H9 (cell line): ENCODE results near the gene FBXL19. TPM values are rescaled to one million over a fixed set of nuclear protein-coding genes. Genes with fewer than 3 reads are reported as not detected.

Experiments
- DNase-seq: peaks from one replicate; pipeline ENCODE4 v3.0.0-alpha.2; 2017
- H2AFZ ChIP-seq: one replicate; pipeline ENCODE4 v1.6.1; 2013; ENCODE audit warnings: mild to moderate bottlenecking, low read length, control low read depth, moderate library complexity
- H2AK5ac ChIP-seq: 2 replicates; pipeline ENCODE4 v1.6.1; 2013; ENCODE audit warnings: low read length, control low read depth, mixed read lengths; ENCODE audit not compliant: insufficient read length
- H2BK120ac ChIP-seq: one replicate; pipeline ENCODE4 v1.6.1; 2013; ENCODE audit warnings: low read depth, mild to moderate bottlenecking, low read length, control low read depth, inconsistent platforms; ENCODE audit not compliant: poor library complexity, severe bottlenecking
- H2BK12ac ChIP-seq: 2 replicates; pipeline ENCODE4 v1.6.1; 2013; ENCODE audit warnings: low read length, control low read depth, mixed read lengths, low read depth; ENCODE audit not compliant: insufficient read length
- H2BK15ac ChIP-seq: 2 replicates; pipeline ENCODE4 v1.6.1; 2013; ENCODE audit warnings: low read depth, low read length, control low read depth
- H2BK20ac ChIP-seq: one replicate; pipeline ENCODE4 v1.6.1; 2013; ENCODE audit warnings: low read depth, mild to moderate bottlenecking, low read length, control low read depth, inconsistent platforms; ENCODE audit not compliant: poor library complexity, severe bottlenecking
- H2BK5ac ChIP-seq: 2 replicates; pipeline ENCODE4 v1.6.1; 2013; ENCODE audit warnings: low read length, control low read depth, mixed read lengths; ENCODE audit not compliant: insufficient read length
- H3K14ac ChIP-seq: 2 replicates; pipeline ENCODE4 v1.6.1; 2013; ENCODE audit warnings: low read length, control low read depth; ENCODE audit not compliant: insufficient read depth
- H3K18ac ChIP-seq: 2 replicates; pipeline ENCODE4 v1.6.1; 2013; ENCODE audit warnings: low read depth, mild to moderate bottlenecking, mixed read lengths, low read length, control low read depth; ENCODE audit not compliant: insufficient read length
- H3K23ac ChIP-seq: 2 replicates; pipeline ENCODE4 v1.6.1; 2013; ENCODE audit warnings: low read length, control low read depth, mixed read lengths, low read depth; ENCODE audit not compliant: insufficient read length
- H3K23me2 ChIP-seq: 2 replicates; pipeline ENCODE4 v1.6.1; 2013; ENCODE audit warnings: low read depth, mild to moderate bottlenecking, mixed read lengths, low read length, control low read depth; ENCODE audit not compliant: insufficient read length, poor library complexity, severe bottlenecking
- H3K27ac ChIP-seq: 2 replicates; pipeline ENCODE4 v1.5.1; 2013; ENCODE audit warnings: low read length, control low read depth, mixed read lengths, low read depth; ENCODE audit not compliant: insufficient read length
- H3K27me3 ChIP-seq: 2 replicates; pipeline ENCODE4 v1.6.1; 2013; ENCODE audit warnings: low read length, control low read depth, inconsistent platforms; ENCODE audit not compliant: insufficient read depth
- H3K4ac ChIP-seq: 2 replicates; pipeline ENCODE4 v1.6.1; 2013; ENCODE audit warnings: low read depth, mild to moderate bottlenecking, control low read depth, inconsistent platforms, low read length, moderate library complexity
- H3K4me1 ChIP-seq: 2 replicates; pipeline ENCODE4 v1.6.1; 2013; ENCODE audit warnings: low read length, control low read depth, inconsistent platforms; ENCODE audit not compliant: insufficient read depth
- H3K4me2 ChIP-seq: 2 replicates; pipeline ENCODE4 v1.6.1; 2013; ENCODE audit warnings: low read length, control low read depth, mixed read lengths; ENCODE audit not compliant: insufficient read length, insufficient read depth
- H3K56ac ChIP-seq: 2 replicates; pipeline ENCODE4 v1.6.1; 2013; ENCODE audit warnings: low read depth, mild to moderate bottlenecking, mixed read lengths, low read length, control low read depth; ENCODE audit not compliant: insufficient read length
- H3K79me1 ChIP-seq: 2 replicates; pipeline ENCODE4 v1.6.1; 2013; ENCODE audit warnings: low read depth, mild to moderate bottlenecking, moderate library complexity, low read length, control low read depth, inconsistent platforms; ENCODE audit not compliant: insufficient read depth, poor library complexity, severe bottlenecking
- H3K79me2 ChIP-seq: 2 replicates; pipeline ENCODE4 v1.6.1; 2013; ENCODE audit warnings: low read length, control low read depth, inconsistent platforms; ENCODE audit not compliant: insufficient read depth
- H3K9ac ChIP-seq: 2 replicates; pipeline ENCODE4 v1.6.1; 2013; ENCODE audit warnings: low read length, control low read depth, mixed read lengths; ENCODE audit not compliant: insufficient read length; ENCODE audit errors: extremely low read depth
- H3K9me3 ChIP-seq: one replicate; pipeline ENCODE4 v1.6.1; 2013; ENCODE audit warnings: low read depth, low read length, inconsistent platforms; ENCODE audit not compliant: control insufficient read depth
- H3T11ph ChIP-seq: one replicate; pipeline ENCODE4 v1.6.1; 2013; ENCODE audit warnings: mild to moderate bottlenecking, low read length, control low read depth, inconsistent platforms
- H4K20me1 ChIP-seq: one replicate; pipeline ENCODE4 v1.6.1; 2013; ENCODE audit not compliant: control insufficient read depth, insufficient read length, insufficient read depth
- H4K5ac ChIP-seq: 2 replicates; pipeline ENCODE4 v1.6.1; 2013; ENCODE audit warnings: low read depth, mild to moderate bottlenecking, mixed read lengths, low read length, control low read depth; ENCODE audit not compliant: insufficient read length
- H4K8ac ChIP-seq: replicated peaks from 2 replicates; pipeline ENCODE4 v1.6.1; 2013; ENCODE audit warnings: low read length, control low read depth, mixed read lengths, low read depth; ENCODE audit not compliant: insufficient read length
- H4K91ac ChIP-seq: 2 replicates; pipeline ENCODE4 v1.6.1; 2013; ENCODE audit warnings: low read depth, mild to moderate bottlenecking, moderate library complexity, mixed read lengths, low read length, control low read depth; ENCODE audit not compliant: insufficient read length
- H3K27ac Mint-ChIP-seq, 3 experiments: 2 replicates in 2 of 3; 3 replicates in 1 of 3; pipeline ENCODE4 v1.8.0; 2020 to 2021; ENCODE audit warnings: mixed read lengths in 3 of 3, mild to moderate bottlenecking in 1 of 3, moderate library complexity in 1 of 3
- H3K27me3 Mint-ChIP-seq: 2 replicates; pipeline ENCODE4 v1.8.0; 2021; ENCODE audit warnings: low read depth, mild to moderate bottlenecking, moderate library complexity, mixed read lengths
- H3K36me3 Mint-ChIP-seq, 3 experiments: 2 replicates in 2 of 3; 3 replicates in 1 of 3; pipeline ENCODE4 v1.8.0; 2020 to 2021; ENCODE audit warnings: low read depth in 3 of 3, mixed read lengths in 3 of 3; ENCODE audit not compliant: insufficient read depth in 1 of 3
- H3K4me1 Mint-ChIP-seq, 2 experiments: 2 replicates each; pipeline ENCODE4 v1.8.0; 2020; ENCODE audit warnings: mixed read lengths in 2 of 2
- H3K4me3 Mint-ChIP-seq, 2 experiments: 2 replicates in 1 of 2; 3 replicates in 1 of 2; pipeline ENCODE4 v1.8.0; 2020 to 2021; ENCODE audit warnings: mild to moderate bottlenecking in 2 of 2, mixed read lengths in 2 of 2, moderate library complexity in 1 of 2
- H3K9me3 Mint-ChIP-seq, 2 experiments: 2 replicates in 1 of 2; 3 replicates in 1 of 2; pipeline ENCODE4 v1.8.0; 2020; ENCODE audit warnings: mild to moderate bottlenecking in 2 of 2, mixed read lengths in 2 of 2, moderate library complexity in 1 of 2
- CTCF ChIP-seq: fragments of 200-600 bp; sonication (generic); conservative IDR thresholded peaks from 3 replicates; pipeline ENCODE4 v1.8.0; 2021; ENCODE audit warnings: antibody characterized with exemption, mild to moderate bottlenecking
- WGBS: extraction: QIAGEN DNeasy Blood & Tissue Kit; methylation state at CpG from one replicate; pipeline ENCODE4 v1.1.7; 2013; ENCODE audit warnings: missing lambda C conversion rate, low lambda C conversion rate, mixed read lengths; ENCODE audit not compliant: insufficient read length; ENCODE audit errors: extremely low coverage; 5-methylcytosine and 5-hydroxymethylcytosine counted together
- total RNA-seq: library from RNA; stranded (reverse); gene quantifications from 2 replicates; pipeline ENCODE4 v1.2.1, GENCODE V29; 2021

The FBXL19 gene
- total RNA-seq, 1 experiment from 2014 or later, result 66.8 TPM

- Histone ChIP-seq H3K56ac (no peak overlapping the region), H3K4me1 (no peaks in the 10 kb centered on the region), H3K18ac (no peak overlapping the region), H2BK20ac (no peak overlapping the region), H3K27me3 (no peaks in the 10 kb centered on the region), H2BK120ac (no peak overlapping the region), H3K9me3 (no peaks in the 10 kb centered on the region), H3K9ac (no peak overlapping the region), H3K14ac (no peak overlapping the region), H4K8ac (no peak overlapping the region), H3K4me2 (no peak overlapping the region), H3T11ph (no peak overlapping the region), H3K79me2 (no peaks in the 10 kb centered on the region), H3K79me1 (no peaks in the 10 kb centered on the region), H2AFZ (no peak overlapping the region), H4K20me1 (no peaks in the 10 kb centered on the region), H4K5ac (no peak overlapping the region), H2BK12ac (no peak overlapping the region), H2AK5ac (no peak overlapping the region), H3K23ac (no peak overlapping the region), H4K91ac (no peak overlapping the region), H3K27ac (no peak overlapping the region), H3K4ac (no peak overlapping the region), H2BK5ac (no peak overlapping the region), H2BK15ac (no peak overlapping the region), H3K23me2 (no peaks in the 10 kb centered on the region)
- Mint-ChIP-seq H3K9me3 (no peaks in the 10 kb centered on the region; a peak in 1 of 5 replicates), H3K27me3 (no peaks in the 10 kb centered on the region; the same call in 1 of the 2 replicates), H3K27ac (peak overlapping the region in 2 of 3 experiments; percentile 72 to 73; a peak in 4 of 7 replicates), H3K4me1 (peaks cover 5 to 7% of the 10 kb centered on the region in 2 experiments), H3K4me3 (no peak overlapping the region), H3K36me3 (peaks cover 24 to 48% (median 48%) of the 10 kb centered on the region in 3 experiments)
- WGBS, result no CpG with 5 or more reads among the region's 17 CpGs
- no peak for TF ChIP-seq CTCF
- DNase-seq, result no peak
Observed at GRCh38 chr16:30982548-30983288, 59.3 kb downstream of the FBXL19 start.
